HEK293 (cell line): ENCODE measurements around the gene ZDHHC3.

Experiments used
- CTCF ChIA-PET: fragments of 350-600 bp; formaldehyde crosslinking; extraction: SDS; loops from one replicate; lab custom pipeline; 2021; ENCODE audit warnings: antibody characterized with exemption; lab: Yijun Ruan, JAX
- POLR2A ChIA-PET: fragments of 300-600 bp; formaldehyde crosslinking; extraction: SDS; loops from one replicate; lab custom pipeline; 2020; ENCODE audit warnings: antibody characterized with exemption, inconsistent platforms; lab: Yijun Ruan, JAX
- H3K27ac ChIP-seq: fragments of 200-500 bp; sonication (Bioruptor generic); 2 replicates; pipeline ENCODE4 v1.5.1; 2014; ENCODE audit warnings: low read depth, low read length, control low read depth, inconsistent platforms; ENCODE audit errors: extremely low read depth
- H3K36me3 ChIP-seq, 2 experiments: fragments of 200-500 bp in 1 of 2; sonication (Bioruptor generic) in 1 of 2; 1 replicate in 1 of 2; 2 replicates in 1 of 2; pipeline ENCODE4 v1.5.1; 2014 to 2017; ENCODE audit warnings: inconsistent platforms in 2 of 2, low read length in 2 of 2; ENCODE audit not compliant: control insufficient read depth in 2 of 2, insufficient read depth in 1 of 2
- H3K4me1 ChIP-seq: fragments of 200-500 bp; sonication (Bioruptor generic); 2 replicates; pipeline ENCODE4 v1.5.1; 2014; ENCODE audit warnings: mild to moderate bottlenecking, low read length, inconsistent platforms; ENCODE audit not compliant: control insufficient read depth, insufficient read depth
- H3K4me3 ChIP-seq: 2 replicates; pipeline ENCODE4 v1.5.1; 2011; ENCODE audit warnings: low read depth, mild to moderate bottlenecking, control low read depth, low read length, moderate library complexity
- H3K9me3 ChIP-seq: fragments of 200-500 bp; sonication (Bioruptor generic); 2 replicates; pipeline ENCODE4 v1.5.1; 2014; ENCODE audit warnings: low read depth, low read length, inconsistent platforms; ENCODE audit not compliant: control insufficient read depth, insufficient read depth
- EGR2 ChIP-seq: fragments of 450-650 bp; formaldehyde crosslinking; IDR thresholded peaks from 2 replicates; pipeline ENCODE4 v1.5.1; 2016; ENCODE audit warnings: low read depth, missing biosample characterization, missing genetic modification characterization
- ELK4 ChIP-seq: IDR thresholded peaks from 2 replicates; pipeline ENCODE4 v1.6.1; 2011; ENCODE audit warnings: mild to moderate bottlenecking, low read depth, low read length, borderline replicate concordance
- FEZF1 ChIP-seq: fragments of 450-650 bp; formaldehyde crosslinking; IDR thresholded peaks from 2 replicates; pipeline ENCODE4 v1.5.1; 2016; ENCODE audit warnings: missing biosample characterization, missing genetic modification characterization
- KLF17 ChIP-seq: fragments of 450-650 bp; formaldehyde crosslinking; IDR thresholded peaks from 2 replicates; pipeline ENCODE4 v1.5.1; 2016; ENCODE audit warnings: missing biosample characterization, missing genetic modification characterization
- PRDM4 ChIP-seq: fragments of 450-650 bp; formaldehyde crosslinking; IDR thresholded peaks from 2 replicates; pipeline ENCODE4 v1.5.1; 2017; ENCODE audit warnings: missing biosample characterization, missing genetic modification characterization
- REST ChIP-seq: fragments of 450-650 bp; formaldehyde crosslinking; IDR thresholded peaks from 2 replicates; pipeline ENCODE4 v1.5.1; 2016; ENCODE audit warnings: missing biosample characterization, missing genetic modification characterization
- YY1 ChIP-seq: fragments of 450-650 bp; formaldehyde crosslinking; IDR thresholded peaks from 2 replicates; pipeline ENCODE4 v1.5.1; 2018; ENCODE audit warnings: missing biosample characterization, missing genetic modification characterization
- ZFP41 ChIP-seq: fragments of 450-650 bp; formaldehyde crosslinking; IDR thresholded peaks from 2 replicates; pipeline ENCODE4 v1.5.1; 2016; ENCODE audit warnings: missing biosample characterization, missing genetic modification characterization, borderline replicate concordance
- ZNF138 ChIP-seq: fragments of 450-650 bp; formaldehyde crosslinking; IDR thresholded peaks from 2 replicates; pipeline ENCODE4 v1.5.1; 2016; ENCODE audit warnings: missing biosample characterization, missing genetic modification characterization, borderline replicate concordance
- ZNF140 ChIP-seq: fragments of 450-650 bp; formaldehyde crosslinking; IDR thresholded peaks from 2 replicates; pipeline ENCODE4 v1.5.1; 2016; ENCODE audit warnings: missing biosample characterization, missing genetic modification characterization
- ZNF18 ChIP-seq: fragments of 450-650 bp; formaldehyde crosslinking; IDR thresholded peaks from 2 replicates; pipeline ENCODE4 v1.5.1; 2016; ENCODE audit warnings: missing biosample characterization, missing genetic modification characterization
- ZNF202 ChIP-seq: fragments of 450-650 bp; formaldehyde crosslinking; IDR thresholded peaks from 2 replicates; pipeline ENCODE4 v1.5.1; 2016; ENCODE audit warnings: missing biosample characterization, missing genetic modification characterization, borderline replicate concordance
- ZNF211 ChIP-seq: fragments of 450-650 bp; formaldehyde crosslinking; IDR thresholded peaks from 2 replicates; pipeline ENCODE4 v1.5.1; 2016; ENCODE audit warnings: low read depth, missing biosample characterization, missing genetic modification characterization
- ZNF214 ChIP-seq: fragments of 450-650 bp; formaldehyde crosslinking; IDR thresholded peaks from 2 replicates; pipeline ENCODE4 v1.5.1; 2017; ENCODE audit warnings: missing biosample characterization, mild to moderate bottlenecking, missing genetic modification characterization, borderline replicate concordance
- ZNF350 ChIP-seq: fragments of 450-650 bp; formaldehyde crosslinking; IDR thresholded peaks from 2 replicates; pipeline ENCODE4 v1.5.0; 2017; ENCODE audit warnings: missing biosample characterization, mild to moderate bottlenecking, missing genetic modification characterization
- ZNF423 ChIP-seq: fragments of 450-650 bp; formaldehyde crosslinking; IDR thresholded peaks from 2 replicates; pipeline ENCODE4 v1.5.1; 2016; ENCODE audit warnings: missing biosample characterization, missing genetic modification characterization
- ZNF549 ChIP-seq: fragments of 450-650 bp; IDR thresholded peaks from 2 replicates; pipeline ENCODE4 v1.5.1; 2018; ENCODE audit warnings: missing biosample characterization, missing genetic modification characterization, mild to moderate bottlenecking, inconsistent platforms, moderate library complexity
- ZNF580 ChIP-seq: fragments of 450-650 bp; formaldehyde crosslinking; IDR thresholded peaks from 2 replicates; pipeline ENCODE4 v1.5.1; 2016; ENCODE audit warnings: missing biosample characterization, missing genetic modification characterization
- ZNF654 ChIP-seq: fragments of 450-650 bp; formaldehyde crosslinking; IDR thresholded peaks from 2 replicates; pipeline ENCODE4 v1.5.1; 2016; ENCODE audit warnings: low read depth, missing biosample characterization, missing genetic modification characterization
- ZNF660 ChIP-seq: fragments of 450-650 bp; IDR thresholded peaks from 2 replicates; pipeline ENCODE4 v1.5.1; 2018; ENCODE audit warnings: missing biosample characterization, mild to moderate bottlenecking, missing genetic modification characterization
- ZNF777 ChIP-seq: fragments of 450-650 bp; formaldehyde crosslinking; IDR thresholded peaks from 2 replicates; pipeline ENCODE4 v1.5.1; 2017; ENCODE audit warnings: missing biosample characterization, missing genetic modification characterization, borderline replicate concordance
- ZNF792 ChIP-seq: fragments of 450-650 bp; formaldehyde crosslinking; IDR thresholded peaks from 2 replicates; pipeline ENCODE4 v1.5.1; 2016; ENCODE audit warnings: missing biosample characterization, missing genetic modification characterization

The ZDHHC3 gene

GRCh38 chr3:44969828-44970179, 6.2 kb downstream of the ZDHHC3 start:
- Histone ChIP-seq H3K4me3 (no peak overlapping the region), H3K36me3 (peaks cover 0 to 3% of the 10 kb centered on the region in 2 experiments; a peak in 1 of 3 replicates), H3K4me1 (no peaks in the 10 kb centered on the region)
- CTCF ChIA-PET, result no interaction called here
- POLR2A ChIA-PET, result no interaction called here
- TF ChIP-seq ZFP41 (tag by site-specific recombination), result no peak
- no peak for TF ChIP-seq ZNF140 (tag by site-specific recombination)
- no peak for TF ChIP-seq EGR2 (tag by site-specific recombination)
- no peak for TF ChIP-seq YY1
- no peak for TF ChIP-seq FEZF1 (tag by site-specific recombination)
- no peak for TF ChIP-seq KLF17 (tag by site-specific recombination)
- no peak for TF ChIP-seq ZNF580
- no peak for TF ChIP-seq ZNF654 (tag by site-specific recombination)
- TF ChIP-seq ZNF138, result no peak
- TF ChIP-seq PRDM4 (tag by site-specific recombination), result no peak
- no peak for TF ChIP-seq ZNF18 (tag by site-specific recombination)
- TF ChIP-seq ZNF350 (tag by site-specific recombination), result no peak
- no peak for TF ChIP-seq ZNF202 (tag by site-specific recombination)
- TF ChIP-seq REST (tag by site-specific recombination), result no peak
- no peak for TF ChIP-seq ZNF777 (tag by site-specific recombination)
- no peak for TF ChIP-seq ZNF423 (tag by site-specific recombination)
- TF ChIP-seq, all 188 proteins: peak for 0
- H3K27ac ChIP-seq, result no peak overlapping the region
- H3K9me3 ChIP-seq, result no peaks in the 10 kb centered on the region

GRCh38 chr3:44969154-44969827, 6.7 kb downstream of the ZDHHC3 start:
- Histone ChIP-seq H3K4me3 (no peak overlapping the region), H3K36me3 (peaks cover 0 to 3% of the 10 kb centered on the region in 2 experiments; a peak in 1 of 3 replicates), H3K4me1 (no peaks in the 10 kb centered on the region), H3K27ac (no peak overlapping the region), H3K9me3 (no peaks in the 10 kb centered on the region)
- CTCF ChIA-PET, result no interaction called here
- POLR2A ChIA-PET, result no interaction called here
- TF ChIP-seq ELK4, result no peak
- TF ChIP-seq ZNF792, result no peak
- no peak for TF ChIP-seq ZNF549 (tag by site-specific recombination)
- no peak for TF ChIP-seq ZNF211 (tag by site-specific recombination)
- no peak for TF ChIP-seq ZNF214
- TF ChIP-seq ZNF660 (tag by site-specific recombination), result no peak
- TF ChIP-seq ZNF350 (tag by site-specific recombination), result no peak
